MM.1S (cell line): ENCODE results near the gene GCSAM.

Experiments used
- EZH2 ChIP-seq: fragments of 300-600 bp; sonication (generic); optimal IDR thresholded peaks from 2 replicates; pipeline ENCODE3; 2017; ENCODE audit warnings: low read depth, mild to moderate bottlenecking, antibody characterized with exemption, low read length, mixed read lengths
- TF ChIP-seq, protein P1 (sequence below): fragments of 300-600 bp; sonication (generic); IDR thresholded peaks from 2 replicates; pipeline ENCODE4 v1.5.1; 2016; ENCODE audit warnings: antibody characterized with exemption, low read length, mixed read lengths

DNA sequence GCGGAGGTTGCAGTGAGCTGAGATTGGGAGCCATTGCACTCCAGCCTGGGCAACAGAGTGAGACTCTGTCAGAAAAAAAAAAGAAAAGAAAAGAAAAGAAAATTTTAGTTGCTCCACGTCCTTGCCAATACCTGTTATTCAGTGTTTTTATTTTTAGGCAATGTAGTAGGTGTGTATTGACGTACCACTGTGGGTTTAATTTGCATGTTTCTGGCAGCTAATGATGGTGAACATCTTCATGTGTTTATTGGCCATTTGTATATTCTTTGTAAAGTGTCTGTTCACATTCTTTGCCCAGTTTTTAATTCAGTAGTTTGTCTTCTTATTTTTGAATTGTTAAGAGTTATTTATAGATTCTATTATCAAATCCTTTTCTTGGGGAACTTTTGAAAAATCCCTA is 38.1 kb upstream of the GCSAM start:
- TF ChIP-seq, protein P1, sequence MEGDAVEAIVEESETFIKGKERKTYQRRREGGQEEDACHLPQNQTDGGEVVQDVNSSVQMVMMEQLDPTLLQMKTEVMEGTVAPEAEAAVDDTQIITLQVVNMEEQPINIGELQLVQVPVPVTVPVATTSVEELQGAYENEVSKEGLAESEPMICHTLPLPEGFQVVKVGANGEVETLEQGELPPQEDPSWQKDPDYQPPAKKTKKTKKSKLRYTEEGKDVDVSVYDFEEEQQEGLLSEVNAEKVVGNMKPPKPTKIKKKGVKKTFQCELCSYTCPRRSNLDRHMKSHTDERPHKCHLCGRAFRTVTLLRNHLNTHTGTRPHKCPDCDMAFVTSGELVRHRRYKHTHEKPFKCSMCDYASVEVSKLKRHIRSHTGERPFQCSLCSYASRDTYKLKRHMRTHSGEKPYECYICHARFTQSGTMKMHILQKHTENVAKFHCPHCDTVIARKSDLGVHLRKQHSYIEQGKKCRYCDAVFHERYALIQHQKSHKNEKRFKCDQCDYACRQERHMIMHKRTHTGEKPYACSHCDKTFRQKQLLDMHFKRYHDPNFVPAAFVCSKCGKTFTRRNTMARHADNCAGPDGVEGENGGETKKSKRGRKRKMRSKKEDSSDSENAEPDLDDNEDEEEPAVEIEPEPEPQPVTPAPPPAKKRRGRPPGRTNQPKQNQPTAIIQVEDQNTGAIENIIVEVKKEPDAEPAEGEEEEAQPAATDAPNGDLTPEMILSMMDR: no peak
- TF ChIP-seq EZH2: no peak
